K562 (cell line): Measurements from ENCODE around the gene CLIP4. TPM values are rescaled to one million over a fixed set of nuclear protein-coding genes. Genes with fewer than 3 reads are reported as not detected.
A peak's percentile ranks its signal among the peaks of the same experiment; 100 is the strongest.

Source experiments
- ATAC-seq: fragments of 200-7000 bp; cut with Tn5 transposase; 3 replicates; pipeline ENCODE4 v1.9.1; 2020; ENCODE audit warnings: moderate library complexity
- BruUV-seq: library from RNA; stranded (reverse); fragments of 400-500 nt; replicated peaks from 2 replicates; lab custom pipeline; 2021; lab: Mats Ljungman, UMichigan
- CTCF ChIA-PET: fragments of 300-600 bp; formaldehyde crosslinking; extraction: SDS; loops from one replicate; lab custom pipeline; 2021; ENCODE audit warnings: low intra/inter-chr PET ratio; lab: Yijun Ruan, JAX
- POLR2A ChIA-PET: fragments of 300-600, 350-650 bp; sonication (Branson Sonifier 250); formaldehyde crosslinking; extraction: SDS; loops from one replicate; lab custom pipeline; 2021; ENCODE audit warnings: antibody characterized with exemption, inconsistent platforms; lab: Yijun Ruan, JAX
- DNase-seq, 4 experiments: peaks; one replicate each; pipeline versions ENCODE4 v3.0.0 to v3.0.0-alpha.2; 2011 to 2018; ENCODE audit warnings: low spot score in 3 of 4, mixed read lengths in 3 of 4; ENCODE audit errors: extremely low read depth in 1 of 4
- FAIRE-seq: peaks from 2 replicates; lab custom pipeline; 2011; peaks lifted over from hg19 to GRCh38; lab: Jason Lieb, UNC
- H2AFZ ChIP-seq: 2 replicates; pipeline ENCODE4 v1.6.0; 2011; ENCODE audit warnings: low read depth, low read length, control low read depth, inconsistent platforms
- H3K27ac ChIP-seq: fragments of 200-600 bp; 3 replicates; pipeline ENCODE4 v1.8.0; 2011; ENCODE audit warnings: low read depth, mild to moderate bottlenecking, control low read depth, inconsistent platforms, low read length, moderate library complexity, mixed read lengths; ENCODE audit errors: extremely low read depth
- H3K27me3 ChIP-seq, 2 experiments: fragments of 300-600 bp in 1 of 2; 2 replicates in 1 of 2; 3 replicates in 1 of 2; pipeline versions ENCODE4 v1.6.0 to v1.8.0; 2011; ENCODE audit warnings: inconsistent platforms in 2 of 2, low read length in 2 of 2, mild to moderate bottlenecking in 1 of 2, mixed read lengths in 1 of 2, moderate library complexity in 1 of 2; ENCODE audit not compliant: control insufficient read depth in 2 of 2, insufficient read depth in 2 of 2
- H3K36me3 ChIP-seq: fragments of 300-600 bp; 3 replicates; pipeline ENCODE4 v1.8.0; 2011; ENCODE audit warnings: mild to moderate bottlenecking, low read length, inconsistent platforms; ENCODE audit not compliant: control insufficient read depth, insufficient read depth
- H3K4me1 ChIP-seq, 2 experiments: fragments of 200-600 bp in 1 of 2; replicated peaks in 1 of 2; 2 replicates in 1 of 2; 3 replicates in 1 of 2; pipeline versions ENCODE4 v1.5.1 to v1.8.0; 2011; ENCODE audit warnings: inconsistent platforms in 2 of 2, low read length in 2 of 2, mild to moderate bottlenecking in 1 of 2, mixed read lengths in 1 of 2, moderate library complexity in 1 of 2; ENCODE audit not compliant: control insufficient read depth in 2 of 2, insufficient read depth in 2 of 2
- H3K4me2 ChIP-seq: 2 replicates; pipeline ENCODE4 v1.6.1; 2011; ENCODE audit warnings: low read length, control low read depth, inconsistent platforms, mixed read lengths; ENCODE audit not compliant: insufficient read depth
- H3K4me3 ChIP-seq: fragments of 200-600 bp; sonication (generic), shearing (Covaris generic); 2 replicates; pipeline ENCODE4 v1.5.1; 2016; ENCODE audit warnings: control low read depth, inconsistent platforms
- H3K79me2 ChIP-seq: fragments of 200-600 bp; 3 replicates; pipeline ENCODE4 v1.8.0; 2011; ENCODE audit warnings: low read length, inconsistent platforms; ENCODE audit not compliant: control insufficient read depth, insufficient read depth
- H3K9ac ChIP-seq, 2 experiments: 2 replicates each; pipeline versions ENCODE4 v1.6.0 to v1.6.1; 2011; ENCODE audit warnings: low read depth in 2 of 2, low read length in 2 of 2, control low read depth in 1 of 2, inconsistent platforms in 1 of 2, mild to moderate bottlenecking in 1 of 2, mixed read lengths in 1 of 2; ENCODE audit not compliant: insufficient read depth in 1 of 2
- H3K9me1 ChIP-seq: one replicate; pipeline ENCODE4 v1.6.0; 2011; ENCODE audit warnings: inconsistent platforms, mild to moderate bottlenecking, low read length, moderate library complexity; ENCODE audit not compliant: control insufficient read depth, insufficient read depth
- H3K9me3 ChIP-seq: replicated peaks from 2 replicates; pipeline ENCODE4 v1.5.1; 2011; ENCODE audit warnings: low read depth, low read length, inconsistent platforms; ENCODE audit not compliant: control insufficient read depth, insufficient read depth
- H4K20me1 ChIP-seq: replicated peaks from 2 replicates; pipeline ENCODE4 v1.6.1; 2011; ENCODE audit warnings: low read length, inconsistent platforms, mixed read lengths; ENCODE audit not compliant: control insufficient read depth, insufficient read depth
- ARHGAP35 ChIP-seq: fragments of 450-650 bp; IDR thresholded peaks from 2 replicates; pipeline ENCODE4 v1.6.1; 2018; ENCODE audit not compliant: partially characterized antibody
- CREBBP ChIP-seq: IDR thresholded peaks from one replicate; pipeline ENCODE4 v1.6.1; 2012; ENCODE audit warnings: low read depth, mild to moderate bottlenecking, control low read depth, inconsistent platforms, low read length
- CTCF ChIP-seq, 3 experiments: IDR thresholded peaks in 2 of 3; conservative IDR thresholded peaks in 1 of 3; 2 replicates each; pipeline ENCODE4 v1.5.1; 2011 to 2012; ENCODE audit warnings: low read length in 3 of 3, mild to moderate bottlenecking in 3 of 3, control low read depth in 2 of 3, improper control_type of control experiment in 1 of 3, inconsistent platforms in 1 of 3, low read depth in 1 of 3, mixed read lengths in 1 of 3, moderate library complexity in 1 of 3; ENCODE audit not compliant: insufficient read depth in 2 of 3
- DNMT1 ChIP-seq: fragments of 450-650 bp; IDR thresholded peaks from 2 replicates; pipeline ENCODE4 v1.6.1; 2016; ENCODE audit warnings: antibody characterized with exemption, mild to moderate bottlenecking
- HSF4 ChIP-seq: fragments of 250-450 bp; sonication (Bioruptor Pico); IDR thresholded peaks from 2 replicates; pipeline ENCODE4 v2.1.2; 2022; ENCODE audit warnings: mild to moderate bottlenecking, moderate library complexity, borderline replicate concordance
- NUFIP1 ChIP-seq: fragments of 450-650 bp; IDR thresholded peaks from 2 replicates; pipeline ENCODE4 v1.6.1; 2018; ENCODE audit not compliant: partially characterized antibody
- SNRNP70 ChIP-seq: fragments of 200-400 bp; formaldehyde crosslinking; optimal IDR thresholded peaks from 2 replicates; pipeline ENCODE3; 2017; ENCODE audit warnings: low read depth, low read length
- ZC3H4 ChIP-seq: sonication (generic); formaldehyde crosslinking; IDR thresholded peaks from 2 replicates; pipeline ENCODE4 v1.9.0; 2021; ENCODE audit warnings: missing genetic modification reagents, borderline replicate concordance
- WGBS: fragments of 100-300 bp; shearing (Covaris generic); methylation state at CpG from one replicate; pipeline ENCODE4 v1.1.6; 2016; ENCODE audit warnings: low coverage, mixed read lengths; ENCODE audit not compliant: insufficient coverage; ENCODE audit errors: missing lambda C conversion rate; 5-methylcytosine and 5-hydroxymethylcytosine counted together
- in situ Hi-C: fragments of 300-500 bp; cut with MboI; formaldehyde crosslinking; loops from 4 replicates; pipeline ENCODE4 v1.15.0; 2018; ENCODE audit warnings: inconsistent platforms, mixed read lengths
- intact Hi-C: fragments of 100-400 bp; cut with micrococcal nuclease; formaldehyde crosslinking; loops from 2 replicates; pipeline ENCODE4 v1.14.2; 2022
- polyA plus RNA-seq, 8 experiments: library from polyadenylated mRNA; depleted of rRNA in 4 of 8; stranded (reverse) in 5 of 8; unstranded in 3 of 8; fragments of >200 nt; fragmentation: Nextera tagmentation in 2 of 8; fragmentation: Illumina TruSeq in 1 of 8; extraction: Ambion mirVana in 2 of 8; extraction: Trizol in 1 of 8; gene quantifications; 2 replicates each; pipeline versions ENCODE4 v1.2.1 to v1.2.3, GENCODE V29; 2011 to 2014; ENCODE audit warnings: inconsistent platforms in 1 of 8, missing spikeins in 1 of 8
- total RNA-seq, 7 experiments: library from RNA; depleted of rRNA in 6 of 7; stranded (reverse); fragments of >200 nt in 6 of 7; fragmentation: Illumina TruSeq in 2 of 7; extraction: Trizol in 2 of 7; gene quantifications; 2 replicates each; pipeline versions ENCODE4 v1.2.1 to v1.2.3, GENCODE V29; 2011 to 2021; ENCODE audit warnings: low replicate concordance in 1 of 7

CLIP4 gene
- total and polyA plus RNA-seq, 9 of the 15 experiments (the other 6 are each of a cell fraction or from before 2014, with no cell fraction given), result 0.03 to 0.38 (median 0.13) TPM; not detected in 5

GRCh38 chr2:29080886-29081743 is 34.1 kb upstream of the CLIP4 start:
- Histone ChIP-seq H3K27me3 (peaks cover 2 to 10% of the 10 kb centered on the region in 2 experiments; a peak in 3 of 5 replicates), H3K9me3 (no peaks in the 10 kb centered on the region), H3K4me3 (no peak overlapping the region), H3K79me2 (no peaks in the 10 kb centered on the region), H3K36me3 (no peaks in the 10 kb centered on the region), H3K4me2 (no peak overlapping the region), H3K27ac (no peak overlapping the region), H3K9me1 (no peaks in the 10 kb centered on the region), H3K4me1 (no peaks in the 10 kb centered on the region), H3K9ac (no peak overlapping the region), H4K20me1 (no peaks in the 10 kb centered on the region), H2AFZ (no peak overlapping the region)
- in situ Hi-C loops, result no loop called here
- BruUV-seq, result no TSS peak
- no peak for ATAC-seq
- ChIA-PET POLR2A (no interaction called here), CTCF (no interaction called here)
- TF ChIP-seq DNMT1 (no peak), CTCF (IDR thresholded peaks at IDR 0.05 in 2 of 3, conservative IDR thresholded peaks at IDR 0.05 in 1 of 3; ENCODE audit: insufficient read depth in 2 of 3, low read depth in 1 of 3, low read length in 3 of 3) (peak in 1 of 3 experiments; percentile 16; a peak in 1 of 6 replicates), ZC3H4 (CRISPR knock-in tag) (no peak), ARHGAP35 (no peak), NUFIP1 (no peak), CREBBP (no peak), SNRNP70 (no peak), HSF4 (CRISPR knock-in tag) (no peak)
- intact Hi-C loops, result no loop called here
- FAIRE-seq, result no peak
- 0% methylated on average over 12 of the region's 12 CpGs for WGBS
- DNase-seq, result no peak
